H9 (cell line): ENCODE data around the gene AIFM3. TPM values are rescaled to one million over a fixed set of nuclear protein-coding genes. Genes with fewer than 3 reads are reported as not detected.

Source experiments
- DNase-seq: peaks from one replicate; pipeline ENCODE4 v3.0.0-alpha.2; 2017
- H2AFZ ChIP-seq: one replicate; pipeline ENCODE4 v1.6.1; 2013; ENCODE audit warnings: mild to moderate bottlenecking, low read length, control low read depth, moderate library complexity
- H2AK5ac ChIP-seq: 2 replicates; pipeline ENCODE4 v1.6.1; 2013; ENCODE audit warnings: low read length, control low read depth, mixed read lengths; ENCODE audit not compliant: insufficient read length
- H2BK120ac ChIP-seq: one replicate; pipeline ENCODE4 v1.6.1; 2013; ENCODE audit warnings: low read depth, mild to moderate bottlenecking, low read length, control low read depth, inconsistent platforms; ENCODE audit not compliant: poor library complexity, severe bottlenecking
- H2BK12ac ChIP-seq: 2 replicates; pipeline ENCODE4 v1.6.1; 2013; ENCODE audit warnings: low read length, control low read depth, mixed read lengths, low read depth; ENCODE audit not compliant: insufficient read length
- H2BK15ac ChIP-seq: 2 replicates; pipeline ENCODE4 v1.6.1; 2013; ENCODE audit warnings: low read depth, low read length, control low read depth
- H2BK20ac ChIP-seq: one replicate; pipeline ENCODE4 v1.6.1; 2013; ENCODE audit warnings: low read depth, mild to moderate bottlenecking, low read length, control low read depth, inconsistent platforms; ENCODE audit not compliant: poor library complexity, severe bottlenecking
- H2BK5ac ChIP-seq: 2 replicates; pipeline ENCODE4 v1.6.1; 2013; ENCODE audit warnings: low read length, control low read depth, mixed read lengths; ENCODE audit not compliant: insufficient read length
- H3K14ac ChIP-seq: 2 replicates; pipeline ENCODE4 v1.6.1; 2013; ENCODE audit warnings: low read length, control low read depth; ENCODE audit not compliant: insufficient read depth
- H3K18ac ChIP-seq: 2 replicates; pipeline ENCODE4 v1.6.1; 2013; ENCODE audit warnings: low read depth, mild to moderate bottlenecking, mixed read lengths, low read length, control low read depth; ENCODE audit not compliant: insufficient read length
- H3K23ac ChIP-seq: 2 replicates; pipeline ENCODE4 v1.6.1; 2013; ENCODE audit warnings: low read length, control low read depth, mixed read lengths, low read depth; ENCODE audit not compliant: insufficient read length
- H3K23me2 ChIP-seq: 2 replicates; pipeline ENCODE4 v1.6.1; 2013; ENCODE audit warnings: low read depth, mild to moderate bottlenecking, mixed read lengths, low read length, control low read depth; ENCODE audit not compliant: insufficient read length, poor library complexity, severe bottlenecking
- H3K27ac ChIP-seq: 2 replicates; pipeline ENCODE4 v1.5.1; 2013; ENCODE audit warnings: low read length, control low read depth, mixed read lengths, low read depth; ENCODE audit not compliant: insufficient read length
- H3K27me3 ChIP-seq: 2 replicates; pipeline ENCODE4 v1.6.1; 2013; ENCODE audit warnings: low read length, control low read depth, inconsistent platforms; ENCODE audit not compliant: insufficient read depth
- H3K4ac ChIP-seq: 2 replicates; pipeline ENCODE4 v1.6.1; 2013; ENCODE audit warnings: low read depth, mild to moderate bottlenecking, control low read depth, inconsistent platforms, low read length, moderate library complexity
- H3K4me1 ChIP-seq: 2 replicates; pipeline ENCODE4 v1.6.1; 2013; ENCODE audit warnings: low read length, control low read depth, inconsistent platforms; ENCODE audit not compliant: insufficient read depth
- H3K4me2 ChIP-seq: 2 replicates; pipeline ENCODE4 v1.6.1; 2013; ENCODE audit warnings: low read length, control low read depth, mixed read lengths; ENCODE audit not compliant: insufficient read length, insufficient read depth
- H3K56ac ChIP-seq: 2 replicates; pipeline ENCODE4 v1.6.1; 2013; ENCODE audit warnings: low read depth, mild to moderate bottlenecking, mixed read lengths, low read length, control low read depth; ENCODE audit not compliant: insufficient read length
- H3K79me1 ChIP-seq: 2 replicates; pipeline ENCODE4 v1.6.1; 2013; ENCODE audit warnings: low read depth, mild to moderate bottlenecking, moderate library complexity, low read length, control low read depth, inconsistent platforms; ENCODE audit not compliant: insufficient read depth, poor library complexity, severe bottlenecking
- H3K79me2 ChIP-seq: 2 replicates; pipeline ENCODE4 v1.6.1; 2013; ENCODE audit warnings: low read length, control low read depth, inconsistent platforms; ENCODE audit not compliant: insufficient read depth
- H3K9ac ChIP-seq: 2 replicates; pipeline ENCODE4 v1.6.1; 2013; ENCODE audit warnings: low read length, control low read depth, mixed read lengths; ENCODE audit not compliant: insufficient read length; ENCODE audit errors: extremely low read depth
- H3K9me3 ChIP-seq: one replicate; pipeline ENCODE4 v1.6.1; 2013; ENCODE audit warnings: low read depth, low read length, inconsistent platforms; ENCODE audit not compliant: control insufficient read depth
- H3T11ph ChIP-seq: one replicate; pipeline ENCODE4 v1.6.1; 2013; ENCODE audit warnings: mild to moderate bottlenecking, low read length, control low read depth, inconsistent platforms
- H4K20me1 ChIP-seq: one replicate; pipeline ENCODE4 v1.6.1; 2013; ENCODE audit not compliant: control insufficient read depth, insufficient read length, insufficient read depth
- H4K5ac ChIP-seq: 2 replicates; pipeline ENCODE4 v1.6.1; 2013; ENCODE audit warnings: low read depth, mild to moderate bottlenecking, mixed read lengths, low read length, control low read depth; ENCODE audit not compliant: insufficient read length
- H4K8ac ChIP-seq: replicated peaks from 2 replicates; pipeline ENCODE4 v1.6.1; 2013; ENCODE audit warnings: low read length, control low read depth, mixed read lengths, low read depth; ENCODE audit not compliant: insufficient read length
- H4K91ac ChIP-seq: 2 replicates; pipeline ENCODE4 v1.6.1; 2013; ENCODE audit warnings: low read depth, mild to moderate bottlenecking, moderate library complexity, mixed read lengths, low read length, control low read depth; ENCODE audit not compliant: insufficient read length
- H3K27ac Mint-ChIP-seq, 3 experiments: 2 replicates in 2 of 3; 3 replicates in 1 of 3; pipeline ENCODE4 v1.8.0; 2020 to 2021; ENCODE audit warnings: mixed read lengths in 3 of 3, mild to moderate bottlenecking in 1 of 3, moderate library complexity in 1 of 3
- H3K27me3 Mint-ChIP-seq: 2 replicates; pipeline ENCODE4 v1.8.0; 2021; ENCODE audit warnings: low read depth, mild to moderate bottlenecking, moderate library complexity, mixed read lengths
- H3K36me3 Mint-ChIP-seq, 3 experiments: 2 replicates in 2 of 3; 3 replicates in 1 of 3; pipeline ENCODE4 v1.8.0; 2020 to 2021; ENCODE audit warnings: low read depth in 3 of 3, mixed read lengths in 3 of 3; ENCODE audit not compliant: insufficient read depth in 1 of 3
- H3K4me1 Mint-ChIP-seq, 2 experiments: 2 replicates each; pipeline ENCODE4 v1.8.0; 2020; ENCODE audit warnings: mixed read lengths in 2 of 2
- H3K4me3 Mint-ChIP-seq, 2 experiments: 2 replicates in 1 of 2; 3 replicates in 1 of 2; pipeline ENCODE4 v1.8.0; 2020 to 2021; ENCODE audit warnings: mild to moderate bottlenecking in 2 of 2, mixed read lengths in 2 of 2, moderate library complexity in 1 of 2
- H3K9me3 Mint-ChIP-seq, 2 experiments: 2 replicates in 1 of 2; 3 replicates in 1 of 2; pipeline ENCODE4 v1.8.0; 2020; ENCODE audit warnings: mild to moderate bottlenecking in 2 of 2, mixed read lengths in 2 of 2, moderate library complexity in 1 of 2
- WGBS: extraction: QIAGEN DNeasy Blood & Tissue Kit; methylation state at CpG from one replicate; pipeline ENCODE4 v1.1.7; 2013; ENCODE audit warnings: missing lambda C conversion rate, low lambda C conversion rate, mixed read lengths; ENCODE audit not compliant: insufficient read length; ENCODE audit errors: extremely low coverage; 5-methylcytosine and 5-hydroxymethylcytosine counted together
- total RNA-seq: library from RNA; stranded (reverse); gene quantifications from 2 replicates; pipeline ENCODE4 v1.2.1, GENCODE V29; 2021
- TF ChIP-seq, protein P1 (sequence below): fragments of 200-600 bp; sonication (generic); conservative IDR thresholded peaks from 3 replicates; pipeline ENCODE4 v1.8.0; 2021; ENCODE audit warnings: antibody characterized with exemption, mild to moderate bottlenecking

Gene AIFM3
- total RNA-seq, 1 experiment from 2014 or later, result 1.9 TPM

- Histone ChIP-seq H4K8ac (no peak overlapping the region), H4K91ac (no peak overlapping the region), H3K23ac (no peak overlapping the region), H3K23me2 (no peaks in the 10 kb centered on the region), H3K27ac (no peak overlapping the region), H4K5ac (no peak overlapping the region), H3K18ac (no peak overlapping the region), H4K20me1 (no peaks in the 10 kb centered on the region), H2BK5ac (no peak overlapping the region), H3K9me3 (no peaks in the 10 kb centered on the region), H3K79me1 (no peaks in the 10 kb centered on the region), H3K4me2 (no peak overlapping the region), H2BK15ac (no peak overlapping the region), H3T11ph (no peak overlapping the region), H3K79me2 (no peaks in the 10 kb centered on the region), H2AK5ac (no peak overlapping the region), H2BK12ac (no peak overlapping the region), H3K9ac (no peak overlapping the region), H3K4me1 (no peaks in the 10 kb centered on the region), H3K4ac (no peak overlapping the region), H2AFZ (no peak overlapping the region), H2BK120ac (no peak overlapping the region), H2BK20ac (no peak overlapping the region), H3K14ac (no peak overlapping the region), H3K27me3 (no peaks in the 10 kb centered on the region), H3K56ac (no peak overlapping the region)
- Mint-ChIP-seq H3K9me3 (no peaks in the 10 kb centered on the region), H3K4me1 (0 out of 4 replicates have a peak, but pooled peaks cover 0 to 2% of the 10 kb centered on the region in 2 experiments), H3K36me3 (peaks cover 2 to 30% (median 12%) of the 10 kb centered on the region in 3 experiments; a peak in 6 of 7 replicates), H3K4me3 (no peak overlapping the region), H3K27ac (no peak overlapping the region), H3K27me3 (no peaks in the 10 kb centered on the region)
- WGBS, result no CpG with 5 or more reads among the region's 7 CpGs
- no peak for DNase-seq
- TF ChIP-seq, protein P1, sequence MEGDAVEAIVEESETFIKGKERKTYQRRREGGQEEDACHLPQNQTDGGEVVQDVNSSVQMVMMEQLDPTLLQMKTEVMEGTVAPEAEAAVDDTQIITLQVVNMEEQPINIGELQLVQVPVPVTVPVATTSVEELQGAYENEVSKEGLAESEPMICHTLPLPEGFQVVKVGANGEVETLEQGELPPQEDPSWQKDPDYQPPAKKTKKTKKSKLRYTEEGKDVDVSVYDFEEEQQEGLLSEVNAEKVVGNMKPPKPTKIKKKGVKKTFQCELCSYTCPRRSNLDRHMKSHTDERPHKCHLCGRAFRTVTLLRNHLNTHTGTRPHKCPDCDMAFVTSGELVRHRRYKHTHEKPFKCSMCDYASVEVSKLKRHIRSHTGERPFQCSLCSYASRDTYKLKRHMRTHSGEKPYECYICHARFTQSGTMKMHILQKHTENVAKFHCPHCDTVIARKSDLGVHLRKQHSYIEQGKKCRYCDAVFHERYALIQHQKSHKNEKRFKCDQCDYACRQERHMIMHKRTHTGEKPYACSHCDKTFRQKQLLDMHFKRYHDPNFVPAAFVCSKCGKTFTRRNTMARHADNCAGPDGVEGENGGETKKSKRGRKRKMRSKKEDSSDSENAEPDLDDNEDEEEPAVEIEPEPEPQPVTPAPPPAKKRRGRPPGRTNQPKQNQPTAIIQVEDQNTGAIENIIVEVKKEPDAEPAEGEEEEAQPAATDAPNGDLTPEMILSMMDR, result no peak
These were observed 25.0 kb downstream of the AIFM3 start for GRCh38 chr22:20992056-20992442.
